Transverse colon (tissue), 4 donors: ENCODE measurements around the gene CASKIN2. TPM values are rescaled to one million over a fixed set of nuclear protein-coding genes. Genes with fewer than 3 reads are reported as not detected.
A peak's percentile ranks its signal among the peaks of the same experiment; 100 is the strongest.

Source experiments
- DNase-seq: peaks from one replicate; pipeline ENCODE4 v3.0.0-alpha.2; 2019
- H3K27ac ChIP-seq, 4 donors: fragments of 200-600 bp; sonication (generic); 2 replicates each; pipeline ENCODE4 v1.5.1; 2016 to 2018; ENCODE audit warnings: inconsistent platforms in 4 of 4
- H3K27me3 ChIP-seq: fragments of 200-600 bp; sonication (generic); 2 replicates; pipeline ENCODE4 v1.5.1; 2017; ENCODE audit warnings: inconsistent platforms
- H3K36me3 ChIP-seq, 4 donors: fragments of 200-600 bp; sonication (generic); 2 replicates each; pipeline ENCODE4 v1.5.1; 2017 to 2019; ENCODE audit warnings: inconsistent platforms in 4 of 4
- H3K4me1 ChIP-seq, 4 donors: fragments of 200-600 bp; sonication (generic); 2 replicates each; pipeline ENCODE4 v1.5.1; 2017 to 2020; ENCODE audit warnings: inconsistent platforms in 4 of 4
- H3K4me3 ChIP-seq, 4 donors: fragments of 200-600 bp; sonication (generic); 1 replicate in 1 of 4; 2 replicates in 3 of 4; pipeline versions ENCODE4 v1.5.1 to v1.6.1; 2017 to 2019; ENCODE audit warnings: inconsistent platforms in 4 of 4
- H3K9me3 ChIP-seq, 2 donors: fragments of 200-600 bp; sonication (generic); 2 replicates each; pipeline ENCODE4 v1.5.1; 2017 to 2019; ENCODE audit warnings: inconsistent platforms in 2 of 2
- CTCF ChIP-seq, 5 experiments: fragments of 200-600 bp in 3 of 5; fragments of 450-650 bp in 2 of 5; sonication (generic) in 3 of 5; IDR thresholded peaks; 1 replicate in 2 of 5; 2 replicates in 3 of 5; pipeline ENCODE4 v1.5.1; 2016 to 2017; ENCODE audit warnings: antibody characterized with exemption in 5 of 5, inconsistent platforms in 3 of 5, mild to moderate bottlenecking in 2 of 5, moderate library complexity in 1 of 5
- EP300 ChIP-seq: sonication (generic); formaldehyde crosslinking; IDR thresholded peaks from one replicate; pipeline ENCODE4 v1.6.1; 2017; ENCODE audit warnings: antibody characterized with exemption, low read depth
- POLR2A ChIP-seq: fragments of 450-650 bp; IDR thresholded peaks from one replicate; pipeline ENCODE4 v1.6.1; 2016; ENCODE audit warnings: antibody characterized with exemption, mild to moderate bottlenecking, moderate library complexity
- POLR2AphosphoS5 ChIP-seq, 3 donors: sonication (generic); formaldehyde crosslinking; IDR thresholded peaks; one replicate each; pipeline ENCODE4 v1.6.1; 2016; ENCODE audit warnings: antibody characterized with exemption in 3 of 3
- WGBS, 2 donors: methylation state at CpG; one replicate each; pipeline ENCODE4 v1.1.5; 2018; ENCODE audit warnings: low coverage in 1 of 2; 5-methylcytosine and 5-hydroxymethylcytosine counted together
- in situ Hi-C, 4 donors: fragments of 200-750 bp; cut with MboI; loops; one replicate each; pipeline versions ENCODE4 v1.15.0 to v1.15.1; 2017; ENCODE audit warnings: low sequenced_read_pairs in 3 of 4, low pct_ligation_motif_present in 1 of 4, low pct_unique_long_range_greater_than_20kb in 1 of 4
- intact Hi-C: fragments of 100-400 bp; cut with DNase I; formaldehyde crosslinking; loops from one replicate; pipeline ENCODE4 v1.15.1; 2023; ENCODE audit warnings: low total_unique reads
- total RNA-seq, 4 donors: library from RNA; depleted of rRNA; stranded (reverse); fragments of >200 nt; gene quantifications; one replicate each; pipeline ENCODE4 v1.1.0, GENCODE V29; 2016

CASKIN2 gene
- total RNA-seq, 4 donors from 2014 or later = 16.5 to 128 (median 24.8) TPM

DNA sequence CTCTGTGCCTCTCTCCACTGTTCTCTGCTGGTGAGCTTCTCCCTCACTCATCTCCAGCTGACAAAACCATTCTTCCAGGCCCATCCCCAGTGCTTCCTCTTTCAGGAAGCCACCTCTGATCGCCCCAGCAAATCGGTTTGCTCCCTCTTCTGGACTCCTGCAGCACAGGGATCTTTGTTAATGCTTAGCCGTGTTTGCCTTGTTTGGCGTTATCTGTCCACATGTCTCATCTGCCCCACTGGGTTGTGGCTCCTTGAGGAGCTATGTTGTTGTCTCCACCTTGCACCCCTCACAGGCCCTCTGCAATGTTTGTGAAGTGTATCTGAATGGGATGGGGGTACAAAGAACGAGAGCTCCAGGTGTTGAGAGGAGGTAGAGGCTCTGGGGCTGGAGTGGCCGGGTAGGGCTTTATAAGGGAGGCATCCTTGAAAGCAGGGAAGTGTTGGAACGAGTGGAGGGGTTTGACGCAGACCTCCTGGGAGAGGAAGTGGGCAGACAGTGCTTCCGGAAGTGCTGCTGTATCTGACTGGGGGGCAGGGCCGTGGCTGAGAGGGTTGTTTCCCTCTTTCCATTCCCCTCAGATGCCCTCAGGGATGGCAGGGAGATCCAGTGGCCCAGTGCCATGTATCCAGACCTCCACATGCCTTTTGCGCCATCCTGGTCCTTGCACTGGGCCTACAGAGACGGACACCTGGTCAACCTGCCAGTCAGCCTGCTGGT is 27.8 kb downstream of the CASKIN2 start:
- peak; percentile 59 for DNase-seq
- Histone ChIP-seq H3K9me3 (no peaks in the 10 kb centered on the region), H3K36me3 (peaks cover 0 to 4% (median 0%) of the 10 kb centered on the region in 4 donors), H3K4me3 (no peak overlapping the region), H3K27me3 (no peaks in the 10 kb centered on the region), H3K4me1 (peaks cover 0 to 29% (median 12%) of the 10 kb centered on the region in 4 donors), H3K27ac (peak overlapping the region in 3 of 4 donors; percentile 27 to 64 (median 55))
- WGBS, 2 donors = 64 to 67% methylated on average over 6 to 12 of the region's 12 CpGs
- intact Hi-C loops = no loop called here
- in situ Hi-C loops = no loop called here
- TF ChIP-seq POLR2A (no peak), CTCF (IDR thresholded peaks at IDR 0.05) (no peak), EP300 (no peak), POLR2AphosphoS5 (IDR thresholded peaks at IDR 0.05) (no peak)

- Histone ChIP-seq H3K4me3 (no peak overlapping the region), H3K36me3 (no peaks in the 10 kb centered on the region), H3K4me1 (peaks cover 0 to 33% (median 12%) of the 10 kb centered on the region in 4 donors), H3K27ac (peak overlapping the region in 3 of 4 donors; percentile 27 to 64 (median 55)), H3K27me3 (no peaks in the 10 kb centered on the region), H3K9me3 (no peaks in the 10 kb centered on the region)
- no peak for DNase-seq
- in situ Hi-C loops = no loop called here
- WGBS, 2 donors = 86% methylated on average over 5 of the region's 5 CpGs; no CpG with 5 or more reads in 1 of the 2 donors
- intact Hi-C loops = no loop called here
- no peak for TF ChIP-seq POLR2AphosphoS5 (IDR thresholded peaks at IDR 0.05)
- TF ChIP-seq EP300 = no peak
- no peak for TF ChIP-seq POLR2A
These were observed 28.4 kb downstream of the CASKIN2 start for GRCh38 chr17:75486951-75487350.

DNA sequence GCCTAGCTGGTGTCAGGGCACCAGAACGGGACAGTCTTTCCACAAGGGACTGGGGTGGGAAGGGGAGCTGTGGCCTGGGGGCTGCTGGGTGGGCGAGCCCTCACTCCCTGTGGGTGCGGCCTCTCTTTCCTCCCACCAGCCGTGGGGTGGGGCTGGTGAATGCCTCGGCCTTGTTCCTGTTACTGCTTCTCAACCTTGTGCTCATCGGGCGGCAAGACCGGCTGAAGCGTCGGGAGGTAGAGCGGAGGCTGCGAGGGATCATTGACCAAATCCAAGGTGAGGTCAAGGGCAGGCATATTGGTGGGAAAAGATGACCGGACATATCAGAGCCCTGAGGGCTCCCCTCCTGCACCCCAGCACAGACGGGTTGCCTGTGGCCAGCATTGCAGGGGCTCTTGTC is 29.2 kb downstream of the CASKIN2 start:
- H3K9me3 ChIP-seq = no peaks in the 10 kb centered on the region
- H3K27ac ChIP-seq = no peak overlapping the region
- intact Hi-C loops (no loop called here), in situ Hi-C loops (no loop called here)
- DNase-seq = no peak
- no peaks in the 10 kb centered on the region for H3K27me3 ChIP-seq
- H3K36me3 ChIP-seq = no peaks in the 10 kb centered on the region
- H3K4me1 ChIP-seq = peaks cover 5 to 41% (median 17%) of the 10 kb centered on the region in 4 donors
- 91% methylated on average over 14 of the region's 14 CpGs; no CpG with 5 or more reads in 1 of the 2 donors for WGBS, 2 donors
- TF ChIP-seq EP300 = no peak
- no peak for TF ChIP-seq POLR2A
- TF ChIP-seq POLR2AphosphoS5 (IDR thresholded peaks at IDR 0.05) = no peak
- H3K4me3 ChIP-seq = no peak overlapping the region

DNA sequence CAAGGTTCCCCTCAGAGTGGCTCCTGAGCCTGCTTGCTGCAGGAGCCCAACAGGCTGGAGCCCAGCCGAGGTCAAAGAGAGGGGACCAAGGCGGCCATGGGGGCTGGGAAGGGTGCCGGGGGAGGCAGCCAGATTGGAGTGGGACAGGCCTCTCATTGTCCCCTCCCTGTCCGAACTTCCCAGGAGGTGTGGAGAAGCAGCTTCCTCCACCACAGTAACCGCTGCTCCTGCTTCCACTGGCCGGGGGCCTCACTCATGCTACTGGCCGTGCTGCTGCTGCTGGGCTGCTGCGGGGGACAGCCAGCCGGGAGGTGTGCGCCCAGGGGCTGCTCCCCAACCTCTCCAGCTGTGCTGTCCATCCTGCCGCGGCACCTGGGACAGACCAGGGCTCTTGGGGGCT is 29.6 kb downstream of the CASKIN2 start:
- Histone ChIP-seq H3K4me3 (no peak overlapping the region), H3K27me3 (no peaks in the 10 kb centered on the region), H3K9me3 (no peaks in the 10 kb centered on the region), H3K4me1 (peaks cover 5 to 42% (median 17%) of the 10 kb centered on the region in 4 donors), H3K36me3 (no peaks in the 10 kb centered on the region), H3K27ac (no peak overlapping the region)
- intact Hi-C loops = no loop called here
- no peak for DNase-seq
- in situ Hi-C loops = no loop called here
- TF ChIP-seq EP300 (no peak), CTCF (IDR thresholded peaks at IDR 0.05) (no peak), POLR2AphosphoS5 (IDR thresholded peaks at IDR 0.05) (no peak), POLR2A (no peak)
- WGBS, 2 donors = 93% methylated on average over 12 of the region's 12 CpGs; no CpG with 5 or more reads in 1 of the 2 donors

- no peak for DNase-seq
- H3K4me1 ChIP-seq = peaks cover 6 to 22% (median 8%) of the 10 kb centered on the region in 4 donors
- WGBS, 2 donors = 85 to 87% methylated on average over 8 to 16 of the region's 16 CpGs
- no peak overlapping the region for H3K27ac ChIP-seq
- H3K9me3 ChIP-seq = no peaks in the 10 kb centered on the region
- H3K27me3 ChIP-seq = no peaks in the 10 kb centered on the region
- in situ Hi-C loops = no loop called here
- no peak for TF ChIP-seq POLR2AphosphoS5 (IDR thresholded peaks at IDR 0.05)
- no peak for TF ChIP-seq CTCF (IDR thresholded peaks at IDR 0.05)
- no peak for TF ChIP-seq POLR2A
- no peak for TF ChIP-seq EP300
- intact Hi-C loops = no loop called here
- no peak overlapping the region for H3K4me3 ChIP-seq
- no peaks in the 10 kb centered on the region for H3K36me3 ChIP-seq
These were observed 33.0 kb downstream of the CASKIN2 start for GRCh38 chr17:75482098-75482942.
